Activated naive CD4-positive, alpha-beta T cell treated with anti-CD3 and anti-CD28 coated beads, Interleukin-2, amount 50 U/mL, for 16 hours (primary cell): ENCODE data around the gene RGS12.

ENCODE experiments used
- DNase-seq: peaks from one replicate; pipeline ENCODE4 v3.0.0-alpha.2; 2020

RGS12 gene

GRCh38 chr4:3334316-3334715 is 41.5 kb downstream of the RGS12 start:
- DNase-seq = no peak

- no peak for DNase-seq
These were observed 42.6 kb downstream of the RGS12 start for GRCh38 chr4:3335385-3335784.

- no peak for DNase-seq
These were observed 43.2 kb downstream of the RGS12 start for GRCh38 chr4:3335982-3336381.

- DNase-seq = no peak
These were observed 43.8 kb downstream of the RGS12 start for GRCh38 chr4:3336382-3337356.

- DNase-seq = no peak
These were observed 44.5 kb downstream of the RGS12 start for GRCh38 chr4:3337357-3337732.

GRCh38 chr4:3337811-3338210 is 45.0 kb downstream of the RGS12 start:
- no peak for DNase-seq

GRCh38 chr4:3338321-3338838 is 45.6 kb downstream of the RGS12 start:
- no peak for DNase-seq

GRCh38 chr4:3338976-3339531 is 46.2 kb downstream of the RGS12 start:
- DNase-seq = no peak

GRCh38 chr4:3339577-3339976 is 46.8 kb downstream of the RGS12 start:
- no peak for DNase-seq

GRCh38 chr4:3340038-3340699 is 47.3 kb downstream of the RGS12 start:
- DNase-seq = no peak

GRCh38 chr4:3340700-3341083 is 47.9 kb downstream of the RGS12 start:
- DNase-seq = no peak

GRCh38 chr4:3341760-3342159 is 48.9 kb downstream of the RGS12 start:
- no peak for DNase-seq

GRCh38 chr4:3342182-3342854 is 49.5 kb downstream of the RGS12 start:
- no peak for DNase-seq
